GM23338 (cell line): Measurements from ENCODE around the gene RAPGEF3. TPM values are rescaled to one million over a fixed set of nuclear protein-coding genes. Genes with fewer than 3 reads are reported as not detected.

Experiments
- ATAC-seq: fragments of 200-7000 bp; cut with Tn5 transposase; 3 replicates; pipeline ENCODE4 v1.9.1; 2020
- DNase-seq: peaks from one replicate; pipeline ENCODE4 v3.0.0-alpha.2; 2015; ENCODE audit warnings: low spot score
- H2AFZ ChIP-seq: fragments of 200-600 bp; sonication (generic); 2 replicates; pipeline ENCODE4 v1.8.0; 2016; ENCODE audit warnings: antibody characterized with exemption, mild to moderate bottlenecking, moderate library complexity
- H3F3A ChIP-seq: fragments of 200-600 bp; sonication (generic); replicated peaks from 2 replicates; pipeline ENCODE4 v1.8.0; 2017; ENCODE audit warnings: antibody characterized with exemption, mixed run types, low read depth
- H3K27ac ChIP-seq: fragments of 200-600 bp; sonication (generic); 2 replicates; pipeline ENCODE4 v1.6.1; 2016; ENCODE audit warnings: low read depth
- H3K27me3 ChIP-seq: fragments of 200-600 bp; sonication (generic); 2 replicates; pipeline ENCODE4 v1.8.0; 2016; ENCODE audit warnings: mild to moderate bottlenecking, mixed run types, moderate library complexity; ENCODE audit not compliant: insufficient read depth
- H3K36me3 ChIP-seq: fragments of 200-600 bp; sonication (generic); 2 replicates; pipeline ENCODE4 v1.8.0; 2016; ENCODE audit warnings: mild to moderate bottlenecking; ENCODE audit not compliant: insufficient read depth
- H3K4me1 ChIP-seq: fragments of 200-600 bp; sonication (generic); 2 replicates; pipeline ENCODE4 v1.8.0; 2016; ENCODE audit warnings: mild to moderate bottlenecking, moderate library complexity; ENCODE audit not compliant: insufficient read depth
- H3K4me2 ChIP-seq: fragments of 200-600 bp; sonication (generic); 2 replicates; pipeline ENCODE4 v1.7.1; 2017; ENCODE audit warnings: mixed run types
- H3K4me3 ChIP-seq: fragments of 200-600 bp; sonication (generic); 2 replicates; pipeline ENCODE4 v1.6.1; 2016; ENCODE audit warnings: mixed run types
- H3K79me2 ChIP-seq: fragments of 200-600 bp; sonication (generic); replicated peaks from 2 replicates; pipeline ENCODE4 v1.8.0; 2017; ENCODE audit warnings: mild to moderate bottlenecking; ENCODE audit not compliant: insufficient read depth
- H3K9me2 ChIP-seq: fragments of 200-600 bp; sonication (generic); 2 replicates; pipeline ENCODE4 v1.8.0; 2017; ENCODE audit not compliant: insufficient read depth
- H4K20me1 ChIP-seq: fragments of 200-600 bp; sonication (generic); replicated peaks from 2 replicates; pipeline ENCODE4 v1.8.0; 2017; ENCODE audit warnings: mild to moderate bottlenecking; ENCODE audit not compliant: insufficient read depth
- H3K27ac Mint-ChIP-seq: 2 replicates; pipeline ENCODE4 v1.8.0; 2020; ENCODE audit warnings: inconsistent platforms, mild to moderate bottlenecking, moderate library complexity, mixed read lengths
- H3K27me3 Mint-ChIP-seq: 3 replicates; pipeline ENCODE4 v1.8.0; 2022; ENCODE audit warnings: low read depth, mild to moderate bottlenecking, moderate library complexity, mixed read lengths, inconsistent platforms; ENCODE audit not compliant: insufficient read depth, poor library complexity
- H3K36me3 Mint-ChIP-seq: 3 replicates; pipeline ENCODE4 v1.8.0; 2021; ENCODE audit warnings: low read depth, mild to moderate bottlenecking, inconsistent platforms, moderate library complexity, mixed read lengths
- H3K4me1 Mint-ChIP-seq: 3 replicates; pipeline ENCODE4 v1.8.0; 2020; ENCODE audit warnings: mild to moderate bottlenecking, inconsistent platforms, mixed read lengths
- H3K4me3 Mint-ChIP-seq: 3 replicates; pipeline ENCODE4 v1.8.0; 2021; ENCODE audit warnings: moderate library complexity, mild to moderate bottlenecking, inconsistent platforms, mixed read lengths
- H3K9me3 Mint-ChIP-seq: 3 replicates; pipeline ENCODE4 v1.8.0; 2020; ENCODE audit warnings: moderate library complexity, mild to moderate bottlenecking, inconsistent platforms, mixed read lengths
- CREB1 ChIP-seq: fragments of 250-450 bp; sonication (Bioruptor Pico); IDR thresholded peaks from 2 replicates; pipeline ENCODE4 v1.5.0; 2020; ENCODE audit warnings: low read depth, mild to moderate bottlenecking, moderate library complexity
- EZH2 ChIP-seq: fragments of 200-600 bp; sonication (generic); IDR thresholded peaks from one replicate; pipeline ENCODE4 v1.8.0; 2017; ENCODE audit warnings: antibody characterized with exemption, mild to moderate bottlenecking, low read depth; ENCODE audit not compliant: unreplicated experiment
- EZH2phosphoT487 ChIP-seq: fragments of 200-600 bp; sonication (generic); IDR thresholded peaks from one replicate; pipeline ENCODE4 v1.8.1; 2018; ENCODE audit warnings: antibody characterized with exemption; ENCODE audit not compliant: unreplicated experiment
- JUNB ChIP-seq: IDR thresholded peaks from one replicate; pipeline ENCODE4 v1.6.1; 2016; ENCODE audit warnings: antibody characterized with exemption; ENCODE audit not compliant: unreplicated experiment
- NANOG ChIP-seq: IDR thresholded peaks from 2 replicates; pipeline ENCODE4 v1.6.1; 2016; ENCODE audit warnings: antibody characterized with exemption, borderline replicate concordance
- POLR2AphosphoS5 ChIP-seq: IDR thresholded peaks from 2 replicates; pipeline ENCODE4 v1.6.1; 2016; ENCODE audit warnings: antibody characterized with exemption, low read depth
- REST ChIP-seq: IDR thresholded peaks from one replicate; pipeline ENCODE4 v1.6.1; 2018; ENCODE audit warnings: antibody characterized with exemption; ENCODE audit not compliant: unreplicated experiment
- STAT1 ChIP-seq: IDR thresholded peaks from one replicate; pipeline ENCODE4 v1.6.1; 2016; ENCODE audit warnings: antibody characterized with exemption; ENCODE audit not compliant: unreplicated experiment
- ZNF114 ChIP-seq: fragments of 250-450 bp; sonication (Bioruptor Pico); IDR thresholded peaks from 2 replicates; pipeline ENCODE4 v1.5.0; 2020; ENCODE audit warnings: mild to moderate bottlenecking, moderate library complexity
- ZNF331 ChIP-seq: fragments of 250-450 bp; sonication (Bioruptor Pico); IDR thresholded peaks from 2 replicates; pipeline ENCODE4 v1.5.0; 2020; ENCODE audit warnings: low read depth, mild to moderate bottlenecking, moderate library complexity
- ZNF462 ChIP-seq: fragments of 250-450 bp; sonication (Bioruptor Pico); IDR thresholded peaks from 2 replicates; pipeline ENCODE4 v1.5.0; 2020; ENCODE audit warnings: mild to moderate bottlenecking, moderate library complexity
- polyA plus RNA-seq: library from polyadenylated mRNA; unstranded; fragments of >200 nt; fragmentation: Nextera tagmentation; extraction: Ambion mirVana; gene quantifications from 2 replicates; pipeline ENCODE4 v1.2.1, GENCODE V29; 2016
- total RNA-seq: library from RNA; depleted of rRNA; stranded (reverse); fragments of >200 nt; shearing (Covaris generic); gene quantifications from 2 replicates; pipeline ENCODE4 v1.2.3, GENCODE V29; 2014
- TF ChIP-seq, protein P1 (sequence below), 2 experiments: fragments of 200-600 bp in 1 of 2; sonication (generic) in 1 of 2; conservative IDR thresholded peaks; 2 replicates each; pipeline versions ENCODE4 v1.5.1 to v1.6.1; 2016 to 2017; ENCODE audit warnings: antibody characterized with exemption in 2 of 2, low read depth in 2 of 2, mild to moderate bottlenecking in 2 of 2, moderate library complexity in 1 of 2
- TF ChIP-seq, protein P2 (sequence below): IDR thresholded peaks from 2 replicates; pipeline ENCODE4 v1.6.1; 2016; ENCODE audit warnings: antibody characterized with exemption

The RAPGEF3 gene
- total and polyA plus RNA-seq, 2 experiments from 2014 or later: 2.3 to 11.8 TPM

- peaks cover 14% of the 10 kb centered on the region for H3K27me3 Mint-ChIP-seq
Measured at GRCh38 chr12:47737936-47738594, 20.6 kb downstream of the RAPGEF3 start.

More at GRCh38 chr12:47737936-47738594, 20.6 kb downstream of the RAPGEF3 start:
- no peaks in the 10 kb centered on the region for H3K79me2 ChIP-seq
- no peaks in the 10 kb centered on the region for H4K20me1 ChIP-seq
- H3K36me3 Mint-ChIP-seq: no peaks in the 10 kb centered on the region; the same call in 2 of the 3 replicates
- H3K9me3 Mint-ChIP-seq: no peaks in the 10 kb centered on the region
- ATAC-seq (no peak), DNase-seq (no peak)
- H3K4me1 Mint-ChIP-seq: peaks cover 30% of the 10 kb centered on the region
- H3K9me2 ChIP-seq: no peaks in the 10 kb centered on the region
- TF ChIP-seq ZNF462 (CRISPR knock-in tag) (no peak), EZH2 (no peak), EZH2phosphoT487 (no peak), NANOG (no peak), CREB1 (no peak), REST (no peak), ZNF331 (CRISPR knock-in tag) (no peak), JUNB (no peak), STAT1 (no peak), ZNF114 (CRISPR knock-in tag) (no peak), POLR2AphosphoS5 (no peak)
- TF ChIP-seq, protein P1, sequence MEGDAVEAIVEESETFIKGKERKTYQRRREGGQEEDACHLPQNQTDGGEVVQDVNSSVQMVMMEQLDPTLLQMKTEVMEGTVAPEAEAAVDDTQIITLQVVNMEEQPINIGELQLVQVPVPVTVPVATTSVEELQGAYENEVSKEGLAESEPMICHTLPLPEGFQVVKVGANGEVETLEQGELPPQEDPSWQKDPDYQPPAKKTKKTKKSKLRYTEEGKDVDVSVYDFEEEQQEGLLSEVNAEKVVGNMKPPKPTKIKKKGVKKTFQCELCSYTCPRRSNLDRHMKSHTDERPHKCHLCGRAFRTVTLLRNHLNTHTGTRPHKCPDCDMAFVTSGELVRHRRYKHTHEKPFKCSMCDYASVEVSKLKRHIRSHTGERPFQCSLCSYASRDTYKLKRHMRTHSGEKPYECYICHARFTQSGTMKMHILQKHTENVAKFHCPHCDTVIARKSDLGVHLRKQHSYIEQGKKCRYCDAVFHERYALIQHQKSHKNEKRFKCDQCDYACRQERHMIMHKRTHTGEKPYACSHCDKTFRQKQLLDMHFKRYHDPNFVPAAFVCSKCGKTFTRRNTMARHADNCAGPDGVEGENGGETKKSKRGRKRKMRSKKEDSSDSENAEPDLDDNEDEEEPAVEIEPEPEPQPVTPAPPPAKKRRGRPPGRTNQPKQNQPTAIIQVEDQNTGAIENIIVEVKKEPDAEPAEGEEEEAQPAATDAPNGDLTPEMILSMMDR (conservative IDR thresholded peaks at IDR 0.05; ENCODE audit: low read depth in 2 of 2): no peak
- TF ChIP-seq, protein P2, sequence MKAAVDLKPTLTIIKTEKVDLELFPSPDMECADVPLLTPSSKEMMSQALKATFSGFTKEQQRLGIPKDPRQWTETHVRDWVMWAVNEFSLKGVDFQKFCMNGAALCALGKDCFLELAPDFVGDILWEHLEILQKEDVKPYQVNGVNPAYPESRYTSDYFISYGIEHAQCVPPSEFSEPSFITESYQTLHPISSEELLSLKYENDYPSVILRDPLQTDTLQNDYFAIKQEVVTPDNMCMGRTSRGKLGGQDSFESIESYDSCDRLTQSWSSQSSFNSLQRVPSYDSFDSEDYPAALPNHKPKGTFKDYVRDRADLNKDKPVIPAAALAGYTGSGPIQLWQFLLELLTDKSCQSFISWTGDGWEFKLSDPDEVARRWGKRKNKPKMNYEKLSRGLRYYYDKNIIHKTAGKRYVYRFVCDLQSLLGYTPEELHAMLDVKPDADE: no peak
- H3K27ac ChIP-seq: no peak overlapping the region
- no peak overlapping the region for H3K4me3 ChIP-seq
- no peaks in the 10 kb centered on the region for H3F3A ChIP-seq
- no peaks in the 10 kb centered on the region for H3K27me3 ChIP-seq
- H3K4me3 Mint-ChIP-seq: no peak overlapping the region
- H3K36me3 ChIP-seq: no peaks in the 10 kb centered on the region
- H3K4me2 ChIP-seq: no peak overlapping the region
- no peak overlapping the region for H3K27ac Mint-ChIP-seq
- H2AFZ ChIP-seq: no peak overlapping the region
- peaks cover 16% of the 10 kb centered on the region; the same call in 1 of the 2 replicates for H3K4me1 ChIP-seq
